AG20443 (cell line): ENCODE measurements around the gene CEP126.

Experiments
- DNase-seq: peaks from one replicate; pipeline ENCODE4 v3.0.0; 2012; ENCODE audit warnings: low spot score, mixed read lengths

CEP126 gene, protein sequence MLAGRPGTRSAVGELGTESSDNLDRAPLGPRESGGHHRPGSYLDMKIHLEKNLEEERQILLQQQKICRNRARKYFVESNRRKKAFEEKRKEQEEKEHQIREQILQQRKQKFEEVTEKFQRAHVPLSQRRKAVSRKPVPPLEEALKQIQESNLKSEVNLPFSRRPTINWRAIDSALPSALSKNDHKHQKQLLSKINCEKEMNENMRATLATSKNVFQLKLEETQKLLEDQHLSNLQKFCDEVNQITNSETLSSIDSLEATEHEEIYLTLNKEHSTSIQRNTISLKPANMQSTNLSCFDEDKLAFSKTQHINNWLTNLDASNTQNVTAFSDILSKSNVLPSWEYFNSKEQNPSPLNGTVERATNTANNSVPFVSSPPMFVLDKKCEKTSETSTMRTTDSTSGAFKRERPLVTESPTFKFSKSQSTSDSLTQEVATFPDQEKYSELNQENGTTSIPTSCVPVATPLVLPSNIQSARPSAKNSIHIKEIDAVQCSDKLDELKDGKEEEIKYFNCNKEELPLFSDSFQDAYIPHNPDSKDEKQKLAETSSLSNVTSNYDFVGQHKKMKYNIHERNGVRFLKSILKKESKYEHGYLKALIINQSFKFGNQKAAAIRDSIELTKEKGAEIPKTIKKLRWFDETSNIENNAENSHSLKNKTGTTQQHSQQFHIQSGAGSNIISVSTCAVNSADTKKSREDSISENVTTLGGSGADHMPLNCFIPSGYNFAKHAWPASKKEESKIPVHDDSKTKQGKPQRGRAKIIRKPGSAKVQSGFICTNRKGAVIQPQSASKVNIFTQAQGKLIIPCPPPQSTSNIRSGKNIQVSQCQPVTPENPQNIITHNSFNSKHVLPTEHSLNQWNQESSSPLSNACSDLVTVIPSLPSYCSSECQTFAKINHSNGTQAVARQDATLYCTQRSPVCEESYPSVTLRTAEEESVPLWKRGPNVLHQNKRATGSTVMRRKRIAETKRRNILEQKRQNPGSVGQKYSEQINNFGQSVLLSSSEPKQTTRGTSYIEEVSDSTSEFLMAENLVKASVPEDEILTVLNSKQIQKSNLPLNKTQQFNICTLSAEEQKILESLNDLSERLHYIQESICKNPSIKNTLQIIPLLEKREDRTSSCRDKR

DNA sequence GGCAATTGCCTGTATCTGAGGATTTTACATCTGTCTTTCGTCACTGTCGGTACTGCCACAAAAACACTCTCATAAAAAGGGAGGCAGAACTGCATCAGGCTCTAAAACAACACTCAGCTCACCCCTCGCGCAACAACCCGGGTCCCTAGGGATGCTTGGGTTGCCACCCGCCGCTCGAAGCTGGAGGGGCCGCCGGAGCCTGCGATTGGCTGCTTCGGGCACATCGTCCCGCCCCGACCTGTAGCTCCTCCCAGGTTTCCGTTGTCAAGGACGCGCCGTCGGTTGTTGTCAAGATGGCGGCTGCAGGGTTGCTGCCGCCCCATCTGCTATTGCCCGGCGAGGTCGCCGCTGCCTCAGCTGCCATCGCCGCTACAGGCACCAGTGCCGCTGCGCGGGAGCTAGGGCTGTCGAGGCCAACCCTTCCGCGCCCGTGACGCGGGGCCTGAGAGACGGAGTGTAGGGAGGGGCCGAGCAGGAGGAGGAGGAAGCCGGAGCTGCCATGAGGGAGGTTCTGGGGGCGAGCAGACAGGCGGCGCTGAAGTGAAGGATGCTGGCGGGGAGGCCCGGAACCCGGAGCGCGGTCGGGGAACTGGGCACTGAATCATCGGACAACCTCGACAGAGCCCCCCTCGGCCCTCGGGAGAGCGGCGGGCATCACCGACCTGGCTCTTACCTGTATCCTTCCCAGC is at the start of gene CEP126:
Gene CEP126, plus strand, starts transcription at position 273 of the 689 bp plus-strand sequence. Its CDS starts 275 bp downstream, at position 548.
- DNase-seq = peak; percentile 96

DNA sequence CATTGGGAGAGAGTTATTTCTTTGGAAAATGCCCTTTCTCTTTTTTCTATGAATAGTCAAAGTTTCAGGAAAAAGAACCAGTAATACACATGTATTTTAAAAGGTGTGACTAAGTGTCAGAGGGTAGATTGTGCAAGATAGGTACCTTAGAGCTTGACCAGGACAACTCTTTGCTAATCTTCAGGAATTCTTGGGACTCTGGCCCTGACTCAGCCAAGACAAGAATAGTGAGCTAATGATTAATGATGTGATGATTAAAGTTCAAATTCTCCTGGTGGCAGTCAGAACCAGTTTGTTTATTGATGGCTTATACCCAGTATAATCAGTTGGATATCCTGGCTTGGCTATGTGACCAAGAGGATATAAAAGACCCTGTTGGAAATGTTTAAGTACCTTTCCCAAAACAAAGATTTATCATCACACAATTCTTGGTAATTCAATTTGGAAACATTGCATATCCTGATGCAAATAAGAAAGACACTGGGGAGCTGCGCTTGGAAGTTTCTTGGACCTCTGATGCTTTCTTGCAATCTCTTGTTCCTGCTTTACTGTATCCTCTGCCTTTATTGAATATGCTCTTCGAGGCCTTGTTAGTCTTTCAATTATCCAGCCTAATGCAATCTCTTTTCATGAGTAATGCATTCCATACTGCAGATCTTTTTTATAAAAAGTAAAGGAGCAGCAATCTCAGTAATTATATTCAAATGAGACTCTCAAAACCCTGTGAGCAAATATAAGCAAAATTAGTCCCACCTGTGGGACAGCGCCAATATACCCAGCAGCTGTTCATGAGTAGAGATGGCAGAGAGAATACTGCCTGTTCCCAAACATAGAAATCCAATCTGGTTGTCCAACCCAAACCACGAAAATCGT is 48.0 kb upstream of the CEP126 start:
- peak; percentile 36 for DNase-seq

GRCh38 chr11:101867951-101868350 is 46.9 kb upstream of the CEP126 start:
- no peak for DNase-seq

DNA sequence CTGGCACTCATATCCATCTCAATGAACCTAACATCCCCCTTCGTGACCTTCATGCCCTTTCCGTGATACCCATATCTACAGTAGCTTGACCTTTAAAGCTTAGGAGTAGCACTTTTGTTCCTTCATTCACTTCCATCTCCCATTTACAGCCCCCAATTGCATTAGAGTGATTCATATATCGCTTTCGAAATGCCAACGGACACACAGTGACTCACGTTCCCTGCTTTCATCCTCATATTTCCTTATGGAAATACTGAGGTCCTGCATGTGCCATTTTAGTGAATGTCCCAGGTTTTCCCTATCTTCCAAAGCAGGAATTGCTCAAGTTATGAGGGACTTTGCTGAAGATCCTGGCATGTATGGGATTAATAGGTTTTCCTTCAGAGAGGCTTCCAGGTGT is 44.3 kb upstream of the CEP126 start:
- DNase-seq = peak; percentile 53

DNA sequence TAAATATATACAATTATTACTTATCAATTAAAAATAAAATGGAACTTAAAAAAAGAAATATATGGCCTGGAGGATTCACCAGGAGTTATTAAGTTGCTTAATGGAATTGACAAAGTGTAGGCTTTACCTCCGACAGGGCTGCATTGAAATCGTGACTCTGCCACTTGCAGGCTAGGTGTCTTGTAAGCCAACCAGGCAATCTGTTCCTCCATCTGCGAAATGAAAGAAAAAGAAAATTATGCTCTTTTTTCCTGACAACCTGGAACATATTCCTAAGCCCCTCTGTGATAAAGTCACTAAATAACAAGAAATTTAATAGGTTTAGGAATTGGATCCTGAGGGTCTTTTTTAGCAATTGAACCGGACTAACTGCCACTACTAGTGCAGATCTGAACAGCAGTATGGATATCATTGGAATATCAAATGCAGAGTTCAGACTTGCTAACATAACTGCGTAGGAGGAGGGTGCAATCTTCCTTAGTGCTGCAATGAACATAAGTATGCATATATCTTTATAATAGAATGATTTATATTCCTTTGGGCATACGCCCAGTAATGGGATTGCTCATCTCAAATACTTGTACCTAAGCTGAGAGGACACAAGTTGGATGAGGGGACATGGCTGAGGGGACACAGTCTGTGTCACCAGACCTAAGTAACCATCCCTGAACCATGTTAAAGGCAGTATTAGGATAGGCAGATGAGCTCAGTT is 42.5 kb upstream of the CEP126 start:
- DNase-seq = no peak

DNA sequence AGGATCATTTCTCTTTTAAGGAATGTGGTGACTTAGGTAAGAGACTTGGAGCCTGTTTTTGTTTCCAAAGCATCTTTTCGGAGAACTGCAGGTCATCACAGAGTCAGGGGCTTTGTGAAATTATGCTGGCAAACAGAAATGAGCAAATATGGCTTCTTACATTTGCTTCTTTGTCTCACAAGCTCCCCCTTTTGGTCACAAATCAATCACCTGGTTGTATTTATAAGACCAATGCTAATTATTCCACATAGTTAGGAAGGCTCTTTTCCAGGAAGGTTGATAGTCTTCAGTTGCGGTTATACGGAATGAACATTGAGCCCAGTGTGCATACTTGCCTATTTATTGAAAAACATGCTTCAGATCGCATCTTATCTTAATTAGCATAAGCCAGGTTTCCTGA is 34.6 kb upstream of the CEP126 start:
- peak; percentile 26 for DNase-seq

DNA sequence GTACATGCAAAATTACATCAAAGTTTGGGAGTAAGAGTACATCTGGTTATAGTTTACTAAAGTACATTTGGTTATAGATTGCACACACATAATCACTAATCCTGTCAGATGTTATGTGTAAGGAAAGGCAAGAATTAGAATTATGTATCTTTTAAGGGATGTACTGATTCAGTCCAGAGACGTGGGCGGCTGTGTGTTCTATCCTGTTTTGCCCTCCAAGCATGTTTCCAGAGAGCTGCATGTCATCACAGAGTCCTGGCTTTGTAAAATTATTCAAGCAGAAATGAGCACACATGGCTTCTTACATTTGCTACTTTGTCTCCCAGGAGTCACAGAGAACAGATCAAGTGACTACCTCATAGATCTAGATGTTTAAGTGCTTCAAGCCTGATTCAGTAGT is 33.2 kb upstream of the CEP126 start:
- DNase-seq = no peak

DNA sequence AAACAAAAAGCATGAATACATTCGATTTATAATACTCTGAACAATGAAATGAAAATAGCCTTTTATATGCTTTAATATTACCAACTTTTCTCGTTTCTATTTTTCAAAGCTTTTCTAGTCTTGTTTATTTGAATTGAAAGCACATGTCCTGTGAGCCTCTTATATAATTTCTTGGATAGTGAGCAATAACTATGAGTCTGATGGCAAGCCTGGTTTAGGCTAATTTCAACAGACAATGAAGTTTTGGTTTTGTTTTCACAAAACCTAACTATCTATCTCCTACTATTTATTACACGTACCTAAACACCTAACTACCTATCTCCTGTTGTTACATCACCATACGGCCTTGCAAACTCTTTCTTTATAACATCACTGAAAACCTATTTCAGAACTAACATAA is 29.2 kb upstream of the CEP126 start:
- DNase-seq = no peak

DNA sequence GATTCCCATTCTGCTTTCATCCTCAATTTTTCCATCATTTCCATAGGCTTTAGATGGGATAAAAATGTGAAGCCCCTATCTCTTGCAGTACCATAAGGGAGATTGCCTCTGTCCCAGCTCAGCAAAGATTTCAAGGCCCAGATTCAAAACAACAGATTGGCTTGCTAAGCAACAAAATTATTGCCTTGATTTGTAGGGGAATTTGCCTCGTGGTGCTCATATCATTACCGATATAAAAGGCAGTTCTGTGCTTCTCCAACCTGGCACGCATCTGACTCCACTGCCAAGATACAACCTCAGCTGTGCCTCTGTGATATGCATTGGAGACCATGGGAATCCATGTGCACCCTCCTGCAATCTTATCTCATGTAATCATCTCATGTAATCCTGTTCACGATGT is 25.0 kb upstream of the CEP126 start:
- no peak for DNase-seq

GRCh38 chr11:101894505-101894904 is 20.3 kb upstream of the CEP126 start:
- DNase-seq = no peak

- no peak for DNase-seq
Measured at GRCh38 chr11:101907815-101908214, 7.0 kb upstream of the CEP126 start.

- DNase-seq = no peak
Measured at GRCh38 chr11:101909087-101909486, 5.7 kb upstream of the CEP126 start.

DNA sequence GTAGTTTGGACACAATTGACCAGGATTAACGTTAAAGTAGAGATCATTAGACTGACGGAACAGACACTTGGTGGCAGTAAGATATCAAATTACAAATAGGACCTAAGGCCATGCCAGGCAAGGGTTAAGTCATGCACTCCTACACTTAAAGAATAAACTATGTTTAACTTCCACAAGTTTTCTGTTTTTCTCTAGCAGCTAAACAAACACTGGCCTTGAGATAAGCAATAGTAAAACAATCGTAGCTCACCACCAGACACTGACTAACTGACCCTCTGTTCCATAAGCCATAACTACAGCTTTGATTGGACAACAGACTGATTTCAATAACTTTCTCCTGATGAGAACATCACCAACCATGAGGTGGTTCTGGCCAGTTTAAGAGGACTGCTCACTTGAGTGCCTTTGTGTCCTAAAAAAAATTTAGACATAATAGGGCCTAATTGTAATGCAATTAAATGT is 2.0 kb upstream of the CEP126 start:
- no peak for DNase-seq

DNA sequence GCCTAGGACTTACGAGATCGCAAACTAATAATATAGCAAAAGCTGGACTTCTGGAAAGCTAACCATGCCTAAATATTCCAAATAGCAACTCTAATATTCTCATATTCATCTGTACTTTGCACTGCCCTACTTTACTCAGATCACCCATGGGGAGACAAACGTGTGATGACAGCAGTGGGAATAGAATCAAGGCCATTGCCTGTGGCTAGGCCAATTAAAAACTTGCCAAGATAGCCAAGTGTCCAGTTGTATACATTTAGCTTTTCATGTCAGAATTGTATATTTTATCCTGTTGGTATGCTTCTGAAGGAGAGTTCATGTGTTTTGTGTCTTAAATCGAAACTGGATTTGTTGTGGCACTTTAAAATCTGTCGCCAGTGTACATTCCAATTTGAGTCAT is 1.2 kb upstream of the CEP126 start:
- peak; percentile 11 for DNase-seq

DNA sequence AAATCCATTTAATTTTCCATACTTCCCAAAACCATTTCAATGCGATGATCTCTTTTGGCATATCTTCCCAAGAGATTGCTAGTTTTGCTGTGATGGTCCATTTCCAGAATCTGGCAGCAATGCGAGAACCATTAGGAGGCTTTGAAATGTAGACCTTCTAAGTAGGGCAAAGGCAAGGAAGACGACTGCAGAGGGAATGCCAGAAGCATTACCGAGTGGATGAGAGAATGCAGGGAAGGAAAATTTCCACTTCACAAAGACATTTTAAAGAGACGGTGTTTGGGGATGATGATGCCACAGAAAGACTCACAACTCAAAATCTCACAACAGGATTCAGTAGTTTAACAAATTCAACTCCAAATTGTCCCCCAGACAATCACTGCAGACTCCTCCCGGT is 471 bp upstream of the CEP126 start:
- peak; percentile 42 for DNase-seq

DNA sequence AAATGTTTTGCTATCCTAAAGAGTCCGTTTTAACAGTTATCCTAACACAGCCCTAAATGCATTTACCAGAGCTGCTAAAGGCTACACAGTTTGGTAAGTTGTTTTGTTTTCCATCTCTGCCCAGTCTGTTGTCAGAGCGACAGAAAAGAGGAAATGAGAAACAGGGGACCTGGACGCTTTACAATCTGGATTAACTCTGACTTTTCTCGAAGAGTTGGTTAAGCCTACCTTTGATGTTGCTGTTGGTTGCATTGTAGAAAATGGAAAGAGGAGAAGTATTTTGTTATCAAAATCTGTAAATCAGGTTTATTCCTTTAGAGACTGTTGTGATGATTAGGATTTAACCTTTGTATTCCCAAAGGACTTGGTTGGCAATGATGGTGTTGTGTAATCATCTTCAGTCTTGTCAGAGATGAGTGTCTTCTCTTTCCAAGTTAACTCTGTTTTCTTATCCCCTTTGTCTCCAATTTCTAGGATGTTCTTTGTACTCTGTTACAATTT is 1.0 kb downstream of the CEP126 start:
- peak; percentile 46 for DNase-seq

DNA sequence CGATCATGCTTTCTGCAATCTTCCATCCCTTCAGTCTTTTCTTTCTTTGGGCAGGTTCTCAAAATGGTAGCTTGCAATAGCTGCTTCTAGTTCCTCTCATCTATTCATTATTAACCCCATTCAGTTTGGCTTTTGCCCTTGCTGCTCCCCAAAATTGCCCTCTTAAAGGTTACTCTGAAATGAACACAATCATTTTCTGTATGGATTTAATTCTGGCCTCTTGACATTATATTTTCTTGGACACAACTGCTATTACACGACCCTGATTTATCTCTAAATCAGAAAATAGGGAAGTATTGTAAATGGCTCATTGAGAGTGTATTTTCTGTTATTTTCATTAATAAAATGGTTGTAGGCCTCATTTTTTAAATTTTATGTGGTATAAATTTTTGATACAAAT is 1.6 kb downstream of the CEP126 start, which contains the start of gene ANGPTL5:
Gene ANGPTL5, minus strand, starts transcription at position 101 of the 400 bp plus-strand sequence. CDS start 8,613 bp downstream, outside the sequence.
- DNase-seq = peak; percentile 7

DNA sequence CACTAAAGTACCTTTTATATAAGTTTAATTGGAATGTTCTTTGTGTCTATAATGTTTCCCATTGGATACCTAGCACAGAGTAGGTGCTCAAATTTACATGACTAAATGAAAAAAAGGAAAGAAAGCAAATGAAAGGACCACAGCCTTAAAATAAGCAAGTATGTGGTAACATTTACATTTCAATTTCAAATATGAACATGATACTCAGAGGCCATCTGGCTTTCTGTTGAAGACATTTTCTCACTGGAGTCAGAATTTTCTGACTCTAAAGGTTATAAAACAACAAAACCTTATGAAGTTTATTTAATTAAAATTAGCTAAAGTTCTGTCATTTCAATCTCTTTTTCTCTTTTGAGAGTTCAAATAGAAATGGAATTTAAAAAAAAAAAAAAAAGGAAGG is 2.4 kb downstream of the CEP126 start:
- no peak for DNase-seq

DNA sequence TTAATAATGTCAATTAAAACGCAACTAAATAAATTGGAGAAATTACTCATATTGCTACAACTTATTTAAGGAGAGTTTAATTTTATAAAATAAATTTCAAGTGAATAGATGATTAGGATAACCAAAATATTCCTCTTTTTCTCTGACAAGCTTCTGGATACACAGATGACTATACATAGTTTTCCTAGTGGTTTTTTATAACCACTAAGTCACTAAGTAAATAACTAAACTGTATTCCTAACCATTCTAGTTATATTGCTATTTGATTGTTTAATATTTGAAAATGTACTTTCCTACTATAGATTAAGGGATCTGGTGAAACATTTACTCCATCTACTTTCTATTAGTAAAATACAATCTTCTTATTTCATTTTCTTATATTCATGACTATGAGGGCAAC is 6.2 kb downstream of the CEP126 start:
- DNase-seq = no peak

- no peak for DNase-seq
Measured at GRCh38 chr11:101923554-101923953, 8.7 kb downstream of the CEP126 start.
